ENCODE data around the gene R3HDM2. TPM values are rescaled to one million over a fixed set of nuclear protein-coding genes. Genes with fewer than 3 reads are reported as not detected.

The R3HDM2 gene
- total RNA-seq, 1 donor from 2014 or later = 20.3 TPM

- DNase-seq (ENCODE audit: low read depth) = no peak
Observed at GRCh38 chr12:57233357-57234232, 197.2 kb downstream of the R3HDM2 start.

DNA sequence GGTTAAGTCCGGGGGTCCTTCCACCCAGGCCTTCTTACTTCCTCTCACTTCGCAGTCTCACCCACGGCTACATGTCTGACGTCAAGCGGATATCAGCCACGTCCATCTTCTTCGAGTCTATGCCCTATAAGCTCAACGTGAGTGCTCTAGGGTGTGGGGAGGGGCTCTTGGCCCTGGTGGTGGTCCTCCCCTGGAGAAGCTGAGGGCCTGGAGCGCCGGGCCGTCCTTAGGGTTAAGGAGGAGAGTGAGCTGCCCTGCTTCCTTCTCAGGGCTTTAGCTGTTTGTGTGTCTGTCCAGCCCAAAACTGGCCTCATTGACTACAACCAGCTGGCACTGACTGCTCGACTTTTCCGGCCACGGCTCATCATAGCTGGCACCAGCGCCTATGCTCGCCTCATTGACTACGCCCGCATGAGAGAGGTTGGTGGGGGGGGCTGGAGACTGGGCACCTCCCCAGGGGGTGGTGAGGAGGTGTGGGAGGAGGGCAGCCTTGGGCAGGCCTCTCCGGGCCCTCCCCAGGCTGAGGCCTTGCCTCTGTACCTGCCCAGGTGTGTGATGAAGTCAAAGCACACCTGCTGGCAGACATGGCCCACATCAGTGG lies 198.6 kb downstream of the R3HDM2 start:
- no peak for DNase-seq (ENCODE audit: low read depth)

GRCh38 chr12:57231276-57232021 lies 199.4 kb downstream of the R3HDM2 start:
- no peak for DNase-seq (ENCODE audit: low read depth)

DNA sequence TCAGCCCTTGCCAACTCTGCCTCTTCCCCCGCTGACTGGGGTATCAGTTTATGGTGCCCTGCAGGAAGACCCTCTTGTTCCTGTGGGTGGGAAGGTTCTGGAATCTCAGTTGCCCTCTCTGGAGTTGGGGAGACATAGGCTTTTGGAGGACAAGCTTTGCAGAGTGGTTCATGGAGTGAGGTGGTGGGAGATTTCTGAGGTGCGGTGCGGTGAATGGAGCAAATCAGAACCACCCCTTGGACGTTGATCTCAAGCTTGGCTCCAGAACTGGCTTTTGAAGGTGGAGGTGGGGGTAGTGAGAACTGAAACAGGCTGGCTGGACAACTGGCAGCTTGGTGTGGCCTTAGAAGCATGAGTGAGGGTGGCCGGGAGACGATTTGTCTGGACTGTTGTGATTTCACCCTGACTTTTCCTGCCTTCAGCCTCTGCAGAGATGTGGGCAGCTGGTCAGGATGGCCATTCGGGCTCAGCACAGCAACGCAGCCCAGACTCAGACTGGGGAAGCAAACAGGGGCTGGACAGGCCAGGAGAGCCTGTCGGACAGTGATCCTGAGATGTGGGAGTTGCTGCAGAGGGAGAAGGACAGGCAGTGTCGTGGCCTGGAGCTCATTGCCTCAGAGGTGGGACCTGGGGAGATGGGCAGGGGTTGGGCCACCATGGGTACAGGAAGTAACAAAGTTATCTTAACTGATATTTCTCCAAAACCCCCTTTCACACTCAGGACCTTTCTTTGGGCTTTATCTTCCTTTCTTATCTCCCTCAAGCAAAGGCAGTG lies 200.3 kb downstream of the R3HDM2 start:
- DNase-seq (ENCODE audit: low read depth) = no peak

DNA sequence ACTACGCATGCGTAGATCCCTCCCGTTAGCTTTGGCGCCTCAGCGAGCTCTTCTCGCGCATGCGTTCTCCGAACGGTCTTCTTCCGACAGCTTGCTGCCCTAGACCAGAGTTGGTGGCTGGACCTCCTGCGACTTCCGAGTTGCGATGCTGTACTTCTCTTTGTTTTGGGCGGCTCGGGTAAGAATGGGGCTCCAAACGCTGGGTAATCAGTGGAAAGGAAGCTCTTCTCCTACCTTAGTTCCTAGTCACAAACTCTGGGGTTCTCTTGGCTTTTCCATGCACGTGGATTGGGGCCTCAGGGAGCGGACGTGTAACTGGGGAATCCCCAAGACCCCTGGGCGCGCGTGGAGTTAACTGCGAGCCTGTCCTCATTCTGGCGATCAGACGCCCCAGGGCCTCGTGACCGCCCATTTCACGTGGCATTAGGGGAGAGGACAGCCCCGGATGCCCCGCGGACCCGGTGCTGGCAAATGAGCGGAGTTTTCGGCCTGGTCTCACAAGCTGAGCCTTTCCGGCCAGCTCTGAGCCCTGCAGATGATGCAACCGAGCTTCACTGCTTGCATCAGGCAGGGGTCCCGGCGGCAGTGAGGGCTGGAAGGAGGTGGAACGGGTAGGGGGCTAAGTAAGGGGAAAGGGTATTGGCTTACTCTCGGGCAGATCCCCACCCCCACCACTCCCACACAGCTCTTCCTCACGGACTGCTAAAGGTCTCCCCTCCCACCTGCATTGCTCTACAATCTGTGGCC lies 201.0 kb downstream of the R3HDM2 start, which contains the start of gene SHMT2:
TSS of gene SHMT2 (plus strand) at position 78 of the 747 bp plus-strand sequence. CDS start at position 146, 68 bp downstream.
- peak; percentile 97 for DNase-seq (ENCODE audit: low read depth)

GRCh38 chr12:57229046-57229633 lies 201.7 kb downstream of the R3HDM2 start:
- no peak for DNase-seq (ENCODE audit: low read depth)

DNA sequence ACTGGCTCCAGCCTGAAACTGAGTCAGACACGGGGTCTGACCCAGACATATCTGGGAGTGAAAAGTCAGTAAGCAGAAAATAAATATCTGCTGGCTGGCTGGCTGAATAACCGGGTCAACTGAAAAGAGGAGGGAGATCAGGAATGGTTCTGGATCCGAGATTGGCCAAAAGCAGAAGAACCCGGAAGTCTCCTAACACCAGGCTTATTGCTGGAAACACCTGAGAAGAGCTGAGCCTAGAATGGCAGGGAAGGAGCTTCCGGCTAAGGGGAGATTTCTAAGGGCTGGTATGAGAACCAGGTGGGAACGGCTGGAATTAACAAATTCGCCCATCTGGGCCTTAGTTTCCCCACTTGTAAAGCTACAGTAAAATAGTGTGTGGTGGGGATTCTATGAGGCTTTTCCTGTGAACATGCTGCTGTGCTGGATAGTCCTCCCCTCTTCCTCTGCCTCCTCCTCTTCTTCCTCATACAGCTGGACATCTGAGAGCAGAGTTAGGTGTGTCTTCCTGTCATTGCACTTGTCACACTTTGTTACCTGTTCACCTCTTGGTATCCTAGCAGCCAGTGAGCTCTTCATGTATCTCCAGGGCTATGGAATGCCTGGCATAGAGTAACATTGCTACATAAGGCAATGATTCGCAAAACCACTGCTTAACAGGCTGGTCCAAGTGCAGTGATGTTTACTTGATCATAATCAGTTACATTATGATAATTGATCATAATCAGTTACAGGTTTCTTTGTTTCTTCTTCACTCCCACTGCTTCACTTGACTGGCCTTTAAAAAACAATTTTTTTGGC lies 203.3 kb downstream of the R3HDM2 start:
- DNase-seq (ENCODE audit: low read depth) = no peak

GRCh38 chr12:57226588-57227314 lies 204.1 kb downstream of the R3HDM2 start:
- DNase-seq (ENCODE audit: low read depth) = no peak

DNA sequence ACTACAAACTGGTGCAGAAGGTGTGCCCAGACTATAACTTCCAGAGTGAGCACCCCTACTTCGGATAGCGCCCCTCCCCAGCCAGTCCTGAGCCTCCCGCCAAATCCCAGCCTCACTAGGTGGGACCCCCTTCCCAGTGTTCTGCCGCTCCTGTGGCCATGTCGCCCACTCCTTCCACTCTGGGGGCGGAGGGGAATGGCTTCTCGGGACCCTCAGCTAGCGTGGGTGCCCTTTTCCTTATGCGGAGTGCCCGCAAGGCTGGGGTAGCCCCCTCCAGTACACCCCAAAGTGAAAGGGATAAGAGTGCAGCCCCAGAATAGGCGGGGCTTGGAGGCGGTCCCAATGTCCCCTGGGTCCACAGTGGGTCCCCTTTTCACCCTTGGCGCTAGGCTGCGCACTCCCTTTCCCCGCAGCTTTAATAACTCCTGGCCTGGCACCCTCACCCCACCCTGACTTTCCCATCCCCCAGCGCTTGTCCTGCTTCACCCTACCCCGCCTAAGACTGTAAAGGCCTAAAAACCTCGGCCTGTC lies 205.1 kb downstream of the R3HDM2 start:
- no peak for DNase-seq (ENCODE audit: low read depth)

DNA sequence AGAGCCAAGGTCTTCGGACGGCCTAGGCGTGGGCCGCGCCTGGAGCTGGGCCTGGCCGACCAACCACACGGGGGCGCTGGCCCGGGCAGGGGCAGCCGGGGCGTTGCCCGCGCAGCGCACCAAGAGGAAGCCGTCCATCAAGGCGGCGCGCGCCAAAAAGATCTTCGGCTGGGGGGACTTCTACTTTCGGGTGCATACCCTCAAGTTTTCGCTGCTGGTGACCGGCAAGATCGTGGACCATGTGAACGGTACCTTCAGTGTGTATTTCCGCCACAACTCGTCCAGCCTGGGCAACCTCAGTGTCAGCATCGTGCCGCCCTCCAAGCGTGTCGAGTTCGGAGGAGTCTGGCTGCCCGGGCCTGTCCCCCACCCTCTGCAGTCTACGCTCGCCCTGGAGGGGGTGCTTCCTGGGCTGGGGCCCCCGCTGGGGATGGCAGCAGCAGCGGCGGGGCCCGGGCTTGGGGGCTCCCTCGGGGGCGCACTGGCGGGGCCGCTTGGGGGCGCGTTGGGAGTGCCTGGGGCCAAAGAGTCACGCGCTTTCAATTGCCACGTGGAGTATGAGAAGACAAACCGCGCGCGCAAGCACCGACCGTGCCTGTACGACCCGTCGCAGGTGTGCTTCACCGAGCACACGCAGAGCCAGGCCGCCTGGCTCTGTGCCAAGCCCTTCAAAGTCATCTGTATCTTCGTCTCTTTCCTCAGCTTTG lies 205.7 kb downstream of the R3HDM2 start:
- DNase-seq (ENCODE audit: low read depth) = no peak

DNA sequence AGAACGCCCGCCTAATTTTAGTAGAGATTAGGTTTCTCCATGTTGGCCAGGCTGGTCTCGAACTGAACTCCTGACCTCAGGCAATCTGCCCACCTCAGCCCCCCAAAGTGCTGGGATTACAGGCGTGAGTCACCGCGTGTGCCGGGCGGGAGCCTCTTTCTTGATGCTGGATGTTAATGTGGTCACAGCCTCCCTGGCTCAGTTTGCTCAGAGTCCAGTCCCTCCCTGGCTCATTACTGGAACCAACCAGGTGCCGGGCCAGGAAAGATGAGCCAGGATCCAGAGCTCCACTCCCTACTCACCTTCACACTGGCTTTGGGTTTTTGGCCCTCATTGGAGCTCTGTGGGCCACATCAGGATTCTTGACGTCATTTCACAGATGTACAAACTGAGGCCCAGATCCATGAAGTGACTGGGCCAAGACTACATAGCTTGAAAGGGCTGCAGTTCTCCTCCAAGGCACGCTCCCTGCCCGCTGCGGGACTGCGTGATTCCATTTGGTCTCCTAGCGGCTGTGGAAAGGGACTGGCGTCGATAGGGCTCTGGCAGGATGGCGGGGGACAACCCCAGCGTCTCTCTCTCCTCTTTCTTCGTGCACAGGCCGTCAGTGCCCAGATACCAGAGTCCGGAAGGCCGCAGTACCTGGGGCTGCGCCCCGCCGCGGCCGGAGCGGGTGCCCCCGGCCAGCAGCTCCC lies 206.4 kb downstream of the R3HDM2 start:
- no peak for DNase-seq (ENCODE audit: low read depth)

GRCh38 chr12:57223191-57224165 lies 207.4 kb downstream of the R3HDM2 start:
- DNase-seq (ENCODE audit: low read depth) = no peak

DNA sequence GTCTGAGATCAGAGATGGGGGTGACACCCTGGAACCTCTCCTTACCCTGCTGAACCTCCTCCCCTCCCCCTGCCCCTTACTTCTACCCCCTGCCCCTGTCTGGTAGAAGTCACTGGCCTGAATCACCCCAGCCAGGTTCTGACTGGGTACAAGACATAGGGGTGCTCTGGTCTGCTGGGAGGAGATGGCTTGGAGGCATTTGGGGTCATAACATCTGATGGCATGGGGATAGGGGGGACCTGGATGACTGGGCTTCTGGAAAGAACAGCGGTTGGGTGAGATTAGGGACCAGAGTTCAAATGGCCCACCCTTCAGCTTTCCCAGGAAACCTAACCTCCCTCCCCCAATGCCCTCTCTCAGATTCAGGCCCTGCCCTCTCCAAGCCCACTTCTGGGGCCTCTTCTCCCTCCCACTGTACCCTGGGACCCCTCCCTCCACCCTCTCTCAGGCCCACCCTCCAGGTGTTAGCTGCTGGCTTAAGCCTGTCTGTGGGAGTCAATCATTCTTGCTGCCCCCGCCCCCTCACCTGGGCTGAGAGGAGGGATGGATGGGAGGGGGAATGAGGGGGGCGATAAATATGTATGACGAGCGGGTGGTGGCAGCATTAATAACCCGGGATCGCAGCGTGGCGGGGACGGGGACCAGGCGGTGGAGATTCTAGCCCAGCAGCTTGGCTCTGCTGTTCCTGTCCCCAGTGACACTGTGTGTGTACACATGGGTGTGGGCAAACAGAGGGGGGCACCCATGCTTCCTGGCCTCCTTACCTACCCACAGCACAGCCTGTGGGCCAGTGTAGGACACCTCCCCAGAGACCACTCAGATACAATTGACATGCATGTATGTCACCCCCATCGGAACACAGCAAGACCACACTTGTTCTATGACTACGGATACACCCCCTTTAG lies 208.3 kb downstream of the R3HDM2 start:
- DNase-seq (ENCODE audit: low read depth) = no peak

- no peak for DNase-seq (ENCODE audit: low read depth)
Observed at GRCh38 chr12:57221169-57221917, 209.5 kb downstream of the R3HDM2 start.
